GM19193 (cell line): ENCODE measurements around the gene TRRAP.

Experiments
- POLR2A ChIP-seq: IDR thresholded peaks from 4 replicates; pipeline ENCODE4 v1.6.1; 2011; ENCODE audit not compliant: insufficient read depth, insufficient read length; ENCODE audit errors: extremely low read depth

The TRRAP gene

DNA sequence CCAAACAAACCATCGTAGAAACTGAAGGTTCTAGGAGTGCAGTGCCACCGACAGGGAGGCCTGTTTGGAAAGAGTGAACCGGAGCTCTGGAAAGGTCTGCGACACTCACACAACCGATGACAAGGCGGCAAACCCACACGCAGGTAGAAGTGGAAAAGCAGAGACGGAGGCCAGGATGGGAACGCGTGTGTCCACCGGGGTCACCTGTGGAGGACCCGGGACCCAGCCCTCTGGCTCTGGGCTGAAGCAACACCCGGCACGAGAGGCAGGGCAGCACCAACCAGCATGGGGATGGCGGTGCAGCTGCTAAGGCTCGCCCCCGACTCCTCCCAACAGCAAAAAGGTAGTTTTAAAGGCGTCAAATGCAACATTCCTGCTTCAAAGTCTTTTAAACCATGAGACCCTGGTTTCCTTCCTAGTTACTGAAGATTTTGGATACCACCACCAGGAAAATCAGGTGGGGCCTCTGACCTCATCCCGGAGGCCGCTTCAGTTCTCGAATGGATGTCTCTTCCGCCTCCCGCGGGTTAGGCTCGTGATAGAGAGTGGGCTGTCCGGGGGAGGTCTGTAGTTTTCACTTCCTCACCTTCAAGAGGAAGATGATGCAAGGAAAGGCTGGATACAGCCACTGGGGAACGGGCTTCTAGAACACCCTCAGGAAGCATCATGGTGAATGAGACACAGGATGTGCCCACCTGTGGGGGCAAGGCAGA is 150.1 kb downstream of the TRRAP start:
- TF ChIP-seq POLR2A: no peak

DNA sequence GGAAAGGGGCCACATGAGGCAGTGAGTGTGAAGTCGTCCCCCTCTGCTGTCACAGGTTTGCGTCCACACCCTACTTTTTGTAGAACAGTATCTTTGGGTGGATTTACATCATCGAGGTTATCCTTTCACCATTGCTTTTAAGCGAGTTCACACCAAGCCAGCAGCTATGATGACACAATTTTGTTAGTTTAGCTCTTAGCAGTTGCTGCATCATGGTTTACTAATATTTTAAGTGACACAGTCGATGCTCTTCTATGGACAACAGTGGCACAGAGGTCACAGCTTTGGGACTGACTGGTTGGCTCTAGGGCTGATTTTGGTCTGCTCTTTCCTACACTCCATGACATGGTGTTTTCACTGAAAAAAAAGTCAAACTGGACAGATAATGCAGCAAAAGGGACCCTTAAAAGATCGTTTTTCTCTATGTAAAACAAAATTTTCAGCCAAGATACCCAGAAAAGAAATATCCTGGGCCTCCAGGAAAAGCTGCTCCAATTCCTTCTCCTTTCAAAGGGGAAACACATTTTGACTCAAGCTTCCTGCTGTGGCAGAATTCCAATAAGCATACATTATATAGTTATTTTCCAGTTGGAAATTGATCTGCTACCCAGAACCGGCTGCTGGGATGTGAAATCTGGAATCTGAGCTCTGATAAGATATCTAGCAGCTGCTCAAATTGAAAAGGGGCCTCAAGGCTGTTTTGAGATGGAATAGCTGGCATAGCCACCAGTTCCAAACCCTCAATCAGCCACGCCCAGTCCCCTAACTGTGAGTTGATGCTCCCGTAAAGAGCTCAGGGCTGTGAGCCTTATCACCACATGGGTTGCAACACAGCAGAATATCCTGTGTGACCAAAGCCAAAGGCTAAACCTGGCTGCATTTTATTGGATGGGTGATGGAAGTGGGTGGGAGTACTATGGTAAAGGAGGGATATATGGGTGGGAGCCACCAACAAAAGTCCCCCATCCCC is 151.4 kb downstream of the TRRAP start:
- TF ChIP-seq POLR2A: no peak

GRCh38 chr7:99030457-99030856 is 152.1 kb downstream of the TRRAP start:
- no peak for TF ChIP-seq POLR2A

- TF ChIP-seq POLR2A: no peak
These were observed 152.6 kb downstream of the TRRAP start for GRCh38 chr7:99030951-99031350.

GRCh38 chr7:99031496-99031895 is 153.2 kb downstream of the TRRAP start:
- TF ChIP-seq POLR2A: no peak

DNA sequence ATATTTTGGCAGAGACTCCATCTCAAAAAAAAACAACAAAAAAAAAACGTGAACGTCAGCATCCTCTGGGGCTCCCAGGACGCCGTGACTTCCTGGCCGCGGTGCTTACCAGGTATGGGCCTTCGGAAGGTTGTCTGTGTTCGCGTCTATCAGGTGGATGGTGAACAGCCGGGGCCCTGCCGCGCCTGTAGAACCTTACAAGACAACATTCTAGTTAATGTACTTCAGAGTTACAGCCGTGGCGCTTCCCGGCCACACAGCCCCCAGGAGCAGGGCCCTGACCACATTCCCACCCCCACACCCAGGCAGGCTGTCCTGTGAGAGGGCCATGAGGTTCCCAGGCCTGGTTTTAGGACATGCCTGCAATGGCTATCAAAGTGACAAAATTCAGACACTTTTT is 154.6 kb downstream of the TRRAP start:
- TF ChIP-seq POLR2A: no peak

DNA sequence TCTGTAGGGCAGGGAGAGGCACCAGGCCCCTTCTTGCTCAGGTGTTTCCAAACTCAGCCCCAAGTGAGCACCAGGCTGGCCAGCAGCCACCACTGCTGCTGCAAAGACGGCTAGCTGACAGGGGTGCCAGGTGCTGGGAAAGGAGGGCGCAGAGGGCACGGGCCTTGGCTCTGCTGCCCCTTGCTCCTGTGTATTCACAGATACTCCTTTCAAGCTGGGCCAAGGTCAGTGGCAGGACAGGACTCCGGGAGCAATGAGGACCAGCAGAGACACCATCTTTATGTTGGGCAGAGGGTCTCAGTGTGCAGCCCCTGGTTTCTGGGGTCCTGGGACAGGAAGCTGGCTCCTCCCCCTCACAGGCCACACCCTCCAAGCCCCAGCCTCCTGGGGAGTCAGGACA is 155.4 kb downstream of the TRRAP start:
- no peak for TF ChIP-seq POLR2A

GRCh38 chr7:99034932-99035722 is 156.8 kb downstream of the TRRAP start:
- TF ChIP-seq POLR2A: no peak

DNA sequence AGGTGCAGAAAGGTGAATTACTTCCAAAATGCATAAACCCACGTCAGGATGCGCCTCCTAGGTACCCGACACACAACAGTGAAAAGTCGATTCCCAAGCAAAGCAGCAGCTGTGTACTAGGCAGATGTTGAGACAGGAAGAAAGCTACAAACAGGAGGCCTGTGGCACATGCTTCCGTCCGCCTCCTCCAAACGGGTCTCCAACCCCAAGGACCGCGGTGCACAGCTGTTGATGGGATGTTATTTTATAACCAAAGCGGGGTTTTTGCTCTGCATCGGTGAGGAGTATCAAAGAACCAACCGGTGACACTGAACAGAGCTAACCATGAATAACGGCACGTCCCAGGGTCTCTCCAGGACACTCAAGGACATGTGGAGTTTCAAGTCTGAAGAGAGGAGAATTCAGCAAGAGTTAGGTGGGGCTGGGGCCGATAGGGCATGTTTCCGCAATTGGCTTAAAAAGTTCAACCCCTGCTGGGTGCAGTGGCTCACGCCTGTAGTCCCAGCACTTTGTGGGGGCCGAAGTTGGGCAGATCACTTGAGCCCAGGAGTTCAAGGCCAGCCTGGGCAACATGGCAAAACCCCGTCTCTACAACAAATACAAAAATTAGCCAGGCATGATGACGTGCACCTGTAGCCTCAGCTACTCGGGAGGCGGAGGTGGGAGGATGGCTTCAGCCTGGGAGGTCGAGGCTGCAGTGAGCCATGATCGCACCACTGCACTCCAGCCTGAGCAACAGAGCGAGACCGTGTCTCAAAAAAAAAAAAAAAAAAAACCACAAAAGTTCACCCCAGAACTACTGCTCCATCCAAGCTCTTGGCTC is 157.6 kb downstream of the TRRAP start:
- TF ChIP-seq POLR2A: no peak

- no peak for TF ChIP-seq POLR2A
These were observed 158.3 kb downstream of the TRRAP start for GRCh38 chr7:99036546-99037111.

- no peak for TF ChIP-seq POLR2A
These were observed 159.1 kb downstream of the TRRAP start for GRCh38 chr7:99037327-99037940.

DNA sequence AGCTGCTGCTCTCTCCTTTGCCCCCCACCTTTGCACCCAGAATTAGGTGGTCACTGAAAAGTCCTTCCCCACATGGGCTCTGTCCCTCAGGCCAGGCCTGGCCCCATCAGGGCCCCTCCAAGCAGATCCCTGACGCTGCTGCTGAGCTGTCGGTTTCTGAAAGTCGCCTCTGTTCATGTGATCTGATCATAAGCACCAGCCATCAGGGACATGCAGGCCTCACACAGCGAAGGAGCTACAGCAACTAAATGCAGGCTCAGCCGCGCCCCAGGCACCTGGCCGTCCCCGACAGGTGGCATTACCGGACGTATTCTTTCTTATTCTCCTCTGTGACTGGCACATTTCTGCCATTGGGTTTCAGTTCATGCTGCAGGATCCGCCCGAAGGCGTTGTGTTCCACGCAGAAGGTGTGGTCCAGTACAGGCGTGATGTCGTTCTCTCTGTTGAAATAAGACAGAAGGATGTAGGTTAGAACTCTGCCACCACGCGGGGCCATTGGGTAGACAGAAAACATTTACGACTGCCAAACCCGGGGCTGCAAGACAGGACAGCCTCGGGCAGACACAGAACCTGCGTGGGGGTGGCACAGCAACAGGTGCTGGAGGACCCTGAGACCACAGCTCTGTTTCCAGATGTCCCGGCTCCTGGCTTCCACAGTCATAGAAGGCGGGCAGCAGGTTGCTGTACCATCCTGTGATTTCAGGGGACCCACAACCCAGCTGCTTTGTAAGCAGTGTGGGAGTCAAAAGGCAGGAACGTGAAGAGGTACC is 159.9 kb downstream of the TRRAP start:
- TF ChIP-seq POLR2A: no peak

DNA sequence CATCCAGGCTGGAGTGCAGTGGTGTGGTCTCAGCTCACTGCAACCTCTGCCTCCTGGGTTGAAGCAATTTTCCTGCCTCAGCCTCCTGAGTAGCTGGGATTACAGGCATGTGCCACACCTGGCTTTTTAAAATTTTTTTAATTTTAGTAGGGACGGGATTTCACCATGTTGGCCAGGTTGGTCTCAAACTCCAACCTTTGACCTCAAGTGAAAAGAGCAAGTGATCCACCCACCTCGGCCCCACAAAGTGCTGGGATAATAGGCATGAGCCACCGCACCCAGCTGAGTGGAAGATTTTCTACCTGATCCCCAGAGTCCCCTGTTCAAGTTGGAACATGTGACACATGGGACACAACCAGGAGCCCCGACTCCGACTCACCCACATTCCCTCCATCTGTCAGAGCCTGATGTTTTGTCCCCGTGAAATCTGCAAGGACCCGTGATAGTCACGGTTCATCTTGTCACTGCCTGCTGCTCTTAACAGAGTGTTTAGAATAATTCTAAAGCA is 161.1 kb downstream of the TRRAP start:
- no peak for TF ChIP-seq POLR2A
